ENCODE measurements around the gene SMR3A.

Gene SMR3A

GRCh38 chr4:70356185-70356584 lies 4.4 kb upstream of the SMR3A start:
- no peak overlapping the region for H3K4me3 ChIP-seq (ENCODE audit: low read length)
- no peak overlapping the region for H3K4me2 ChIP-seq (ENCODE audit: low read length)
- H3K79me2 ChIP-seq (ENCODE audit: control insufficient read depth, low read length), result no peaks in the 10 kb centered on the region
- H3F3A ChIP-seq (ENCODE audit: control insufficient read depth, insufficient read depth), result no peaks in the 10 kb centered on the region
- TF ChIP-seq CTCF (IDR thresholded peaks at IDR 0.05; ENCODE audit: low read depth, low read length, poor library complexity, severe bottlenecking) (no peak), EZH2phosphoT487 (IDR thresholded peaks at IDR 0.05; ENCODE audit: borderline replicate concordance, low read length) (no peak)
- H3K4me1 ChIP-seq (ENCODE audit: control insufficient read depth, low read length), result peaks cover 15% of the 10 kb centered on the region
- H3K9me3 ChIP-seq (ENCODE audit: control insufficient read depth, insufficient read depth, low read length), result no peaks in the 10 kb centered on the region
- no peaks in the 10 kb centered on the region for H3K36me3 ChIP-seq (ENCODE audit: control insufficient read depth, low read length)
- no peak overlapping the region for H3K27ac ChIP-seq (ENCODE audit: low read depth, low read length)
- H4K20me1 ChIP-seq (ENCODE audit: control insufficient read depth, insufficient read depth, low read depth, low read length), result no peaks in the 10 kb centered on the region
- H3K9me2 ChIP-seq (replicated peaks; ENCODE audit: control insufficient read depth, low read length), result no peaks in the 10 kb centered on the region
- H3K27me3 ChIP-seq (ENCODE audit: control insufficient read depth, low read length), result no peaks in the 10 kb centered on the region

- Histone ChIP-seq H3K4me3 (ENCODE audit: low read length) (no peak overlapping the region), H3K27me3 (ENCODE audit: control insufficient read depth, low read length) (no peaks in the 10 kb centered on the region), H3K79me2 (ENCODE audit: control insufficient read depth, low read length) (no peaks in the 10 kb centered on the region), H4K20me1 (ENCODE audit: control insufficient read depth, insufficient read depth, low read depth, low read length) (no peaks in the 10 kb centered on the region), H3K9me2 (replicated peaks; ENCODE audit: control insufficient read depth, low read length) (no peaks in the 10 kb centered on the region), H3K36me3 (ENCODE audit: control insufficient read depth, low read length) (no peaks in the 10 kb centered on the region), H3K4me2 (ENCODE audit: low read length) (no peak overlapping the region), H3F3A (ENCODE audit: control insufficient read depth, insufficient read depth) (no peaks in the 10 kb centered on the region), H3K27ac (ENCODE audit: low read depth, low read length) (no peak overlapping the region), H3K9me3 (ENCODE audit: control insufficient read depth, insufficient read depth, low read length) (no peaks in the 10 kb centered on the region), H3K4me1 (ENCODE audit: control insufficient read depth, low read length) (peaks cover 26% of the 10 kb centered on the region)
- no peak for TF ChIP-seq EZH2phosphoT487 (IDR thresholded peaks at IDR 0.05; ENCODE audit: borderline replicate concordance, low read length)
- TF ChIP-seq CTCF (IDR thresholded peaks at IDR 0.05; ENCODE audit: low read depth, low read length, poor library complexity, severe bottlenecking), result no peak
Observed at GRCh38 chr4:70359115-70359661, 1.4 kb upstream of the SMR3A start.

- H3K4me2 ChIP-seq (ENCODE audit: low read length), result peak overlapping the region; percentile 15
Observed at GRCh38 chr4:70364002-70364401, 3.4 kb downstream of the SMR3A start.

More at GRCh38 chr4:70364002-70364401, 3.4 kb downstream of the SMR3A start:
- Histone ChIP-seq H4K20me1 (ENCODE audit: control insufficient read depth, insufficient read depth, low read depth, low read length) (no peaks in the 10 kb centered on the region), H3K36me3 (ENCODE audit: control insufficient read depth, low read length) (no peaks in the 10 kb centered on the region), H3K4me1 (ENCODE audit: control insufficient read depth, low read length) (peaks cover 27% of the 10 kb centered on the region), H3K4me3 (ENCODE audit: low read length) (no peak overlapping the region; the same call in 1 of the 2 replicates), H3K27ac (ENCODE audit: low read depth, low read length) (no peak overlapping the region), H3K9me3 (ENCODE audit: control insufficient read depth, insufficient read depth, low read length) (no peaks in the 10 kb centered on the region), H3K79me2 (ENCODE audit: control insufficient read depth, low read length) (no peaks in the 10 kb centered on the region), H3K9me2 (replicated peaks; ENCODE audit: control insufficient read depth, low read length) (no peaks in the 10 kb centered on the region), H3K27me3 (ENCODE audit: control insufficient read depth, low read length) (no peaks in the 10 kb centered on the region), H3F3A (ENCODE audit: control insufficient read depth, insufficient read depth) (no peaks in the 10 kb centered on the region)
- TF ChIP-seq EZH2phosphoT487 (IDR thresholded peaks at IDR 0.05; ENCODE audit: borderline replicate concordance, low read length) (no peak), CTCF (IDR thresholded peaks at IDR 0.05; ENCODE audit: low read depth, low read length, poor library complexity, severe bottlenecking) (no peak)
